SH-SY5Y (cell line): ENCODE measurements around the gene ST6GALNAC2.

Source experiments
- GATA2 ChIP-seq: IDR thresholded peaks from 2 replicates; pipeline ENCODE4 v1.6.1; 2011; ENCODE audit warnings: mild to moderate bottlenecking, low read depth, low read length
- GATA3 ChIP-seq: IDR thresholded peaks from 2 replicates; pipeline ENCODE4 v1.6.1; 2011; ENCODE audit warnings: low read depth, mild to moderate bottlenecking, low read length, moderate library complexity

GRCh38 chr17:76617838-76618237 lies 32.2 kb upstream of the ST6GALNAC2 start:
- no peak for TF ChIP-seq GATA3
- TF ChIP-seq GATA2 = no peak
